DMS114 treated with DMSO at 0.1 percent for 48 hours (cell line): ENCODE measurements around the gene MYL1.

Experiments used
- DNase-seq: peaks from one replicate; lab custom pipeline; 2025; ENCODE audit not compliant: unreplicated experiment; lab: John Stamatoyannopoulos, UW

MYL1 gene

DNA sequence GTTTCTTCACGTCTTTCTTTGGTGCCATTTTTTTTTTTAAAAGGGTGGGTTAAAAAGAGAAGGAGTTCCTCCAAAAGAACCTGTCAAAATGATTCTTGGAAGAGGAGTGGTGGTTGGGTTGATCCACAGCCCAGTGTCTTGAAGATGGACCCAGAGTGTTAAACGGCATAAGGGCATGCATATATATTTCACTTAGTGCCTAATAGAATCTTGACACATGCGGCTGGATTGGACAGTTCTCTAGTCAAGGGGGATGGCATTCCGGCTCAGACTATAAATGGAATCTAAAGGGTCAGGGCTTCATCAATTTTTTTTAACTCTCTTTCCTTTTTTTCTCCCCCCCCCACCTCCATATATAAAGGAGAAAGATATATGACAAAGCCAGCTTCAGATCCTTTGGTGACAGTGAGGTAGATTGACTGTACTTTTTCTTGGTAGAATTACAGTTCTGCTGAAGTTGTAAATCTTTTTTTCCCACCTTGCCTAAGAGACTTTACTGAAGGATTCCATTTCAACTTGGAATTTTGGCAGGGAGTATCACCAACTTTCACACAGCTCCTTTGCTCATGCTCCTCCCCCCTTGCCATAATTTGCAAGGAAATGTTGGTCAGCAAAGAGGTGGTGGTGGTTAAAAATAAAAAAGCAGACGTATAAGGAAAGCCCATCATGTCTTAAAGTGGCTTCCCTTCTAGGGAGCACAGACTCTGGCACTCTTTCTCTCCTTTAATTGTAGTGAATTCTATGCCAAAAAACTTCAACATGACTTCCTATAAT is at the start of gene MYL1:
TSS of gene MYL1 (minus strand) at position 160 of the 774 bp plus-strand sequence. CDS start at position 28, 132 bp downstream.
- no peak for DNase-seq

DNA sequence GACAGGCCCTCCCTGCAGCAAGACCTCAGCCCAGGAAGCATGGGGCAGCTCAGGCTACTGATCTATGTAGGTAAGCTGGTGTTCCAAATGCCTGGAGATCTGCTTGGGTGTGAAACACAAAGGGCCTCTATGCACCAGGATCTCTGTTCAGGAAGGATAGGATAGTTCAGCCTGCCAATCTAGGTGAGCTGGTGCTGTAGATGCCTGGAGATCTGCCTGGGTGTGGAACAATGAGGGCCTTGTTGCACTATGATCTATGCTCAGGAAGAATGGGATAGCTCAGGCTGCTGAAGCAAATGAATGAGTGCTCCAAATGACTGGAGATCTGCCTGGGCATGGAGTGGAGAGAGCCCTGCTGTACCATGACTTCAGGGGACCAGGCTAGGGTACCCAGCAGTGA is 48.9 kb upstream of the MYL1 start:
- no peak for DNase-seq

DNA sequence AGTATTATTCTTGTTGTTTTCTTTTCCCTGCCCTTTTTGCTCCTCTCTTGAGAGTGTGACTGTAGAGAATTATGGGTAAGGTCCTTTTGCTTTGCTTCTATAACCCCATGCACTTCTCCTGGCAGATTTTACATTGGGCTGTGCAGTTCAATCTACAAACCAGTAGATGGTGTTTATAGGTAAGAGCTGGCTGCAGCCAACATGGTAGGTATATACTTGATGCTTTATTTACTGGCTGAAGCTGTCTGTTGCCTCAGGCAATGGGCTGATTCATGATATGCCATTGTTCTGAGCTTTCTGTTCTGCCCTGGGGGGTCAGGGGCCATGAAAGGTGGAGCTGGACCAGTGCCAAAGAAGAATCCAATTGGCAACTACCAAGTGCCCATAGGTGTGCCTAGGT is 48.3 kb upstream of the MYL1 start:
- no peak for DNase-seq

DNA sequence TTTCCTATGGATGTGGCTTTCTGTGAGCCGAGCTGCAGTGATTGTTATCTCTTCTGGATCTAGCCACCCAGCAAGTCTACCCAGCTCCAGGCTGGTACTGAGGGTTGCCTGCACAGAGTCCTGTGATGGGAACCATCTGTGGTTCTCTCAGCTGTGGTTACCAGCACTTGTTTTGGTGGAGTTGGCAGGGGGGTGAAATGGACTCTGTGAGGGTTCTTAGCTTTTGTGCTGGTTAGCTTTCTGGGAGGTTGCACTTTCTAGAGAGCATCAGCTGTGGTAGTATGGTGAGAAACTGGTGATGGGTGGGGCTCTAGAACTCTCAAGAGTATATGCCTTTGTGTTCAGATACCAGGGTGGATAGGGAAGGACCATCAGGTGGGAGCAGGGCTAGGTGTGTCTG is 45.4 kb upstream of the MYL1 start:
- no peak for DNase-seq

DNA sequence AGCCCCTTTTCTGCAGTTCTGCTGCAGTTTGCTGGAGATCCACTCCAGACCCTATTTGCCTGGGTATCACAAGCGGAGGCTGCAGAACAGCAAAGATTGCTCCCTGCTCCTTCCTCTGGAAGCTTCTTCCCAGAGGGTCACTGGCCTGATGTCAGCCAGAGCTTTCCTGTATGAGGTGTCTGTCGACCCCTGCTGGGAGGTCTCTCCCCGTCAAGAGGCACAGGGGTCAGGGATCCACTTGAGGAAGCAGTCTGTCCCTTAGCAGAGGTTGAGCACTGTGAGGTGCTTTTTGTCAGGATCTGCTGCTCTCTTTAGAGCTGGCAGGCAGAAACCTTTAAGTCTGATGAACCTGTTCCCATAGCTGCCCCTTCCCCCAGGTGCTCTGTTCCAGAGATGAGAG is 42.0 kb upstream of the MYL1 start:
- DNase-seq: no peak

DNA sequence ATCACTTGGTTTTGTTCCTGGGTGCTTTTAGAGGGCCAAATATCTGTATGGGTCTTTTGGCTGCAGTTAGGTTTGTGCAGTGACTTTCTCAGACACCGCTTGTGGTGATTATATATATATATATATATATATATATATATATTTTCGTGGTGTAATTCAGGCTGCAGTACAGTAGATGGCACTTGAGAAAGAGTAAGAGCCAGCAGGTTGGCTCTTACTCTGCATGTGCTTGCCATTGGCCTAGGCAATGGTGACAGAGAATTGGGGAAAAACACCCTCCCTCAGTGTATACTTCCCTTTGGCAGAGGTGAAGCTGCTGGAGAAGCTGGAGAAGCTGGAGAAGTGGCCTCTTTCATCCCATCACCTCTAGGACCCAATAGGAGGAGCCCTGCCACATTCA is 22.2 kb upstream of the MYL1 start:
- no peak for DNase-seq

DNA sequence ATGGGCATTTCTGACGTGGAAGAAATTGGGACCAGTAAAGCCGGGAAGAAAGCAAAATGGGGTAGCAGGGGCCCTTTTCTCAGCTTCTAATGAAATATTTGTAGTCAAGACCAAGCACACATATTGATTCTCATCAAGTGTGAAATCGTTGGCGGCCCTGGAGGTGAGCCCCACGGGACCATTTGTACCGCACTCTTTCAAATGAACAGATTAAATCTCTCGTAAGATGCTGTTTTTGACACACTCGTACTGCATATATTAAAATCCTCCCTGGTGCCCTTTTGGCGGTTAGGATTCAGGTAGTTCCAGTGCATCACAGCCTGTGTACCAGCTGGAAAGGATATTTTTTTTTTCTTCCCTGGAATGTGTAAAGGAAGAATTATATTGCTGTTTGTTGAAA is 9.9 kb upstream of the MYL1 start:
- no peak for DNase-seq

DNA sequence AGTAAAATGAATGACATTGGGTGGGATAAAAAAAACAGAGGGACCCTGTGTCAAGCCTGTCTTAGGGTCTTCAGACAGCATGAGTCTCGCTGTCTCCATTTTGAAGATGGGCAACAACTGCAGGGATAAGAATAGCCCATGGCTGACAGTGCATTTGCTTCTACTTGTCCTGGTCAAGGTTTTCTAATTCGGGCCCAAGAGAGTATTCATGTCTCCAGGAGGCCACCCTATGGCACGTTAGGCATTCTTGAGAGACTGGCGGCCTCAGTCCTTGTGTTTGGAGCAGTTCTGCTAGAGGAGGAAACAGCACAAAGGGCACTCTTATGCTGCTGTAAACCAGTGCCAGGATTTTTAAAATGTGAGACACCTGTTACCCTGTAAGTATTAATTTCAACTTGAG is 9.5 kb upstream of the MYL1 start:
- no peak for DNase-seq

DNA sequence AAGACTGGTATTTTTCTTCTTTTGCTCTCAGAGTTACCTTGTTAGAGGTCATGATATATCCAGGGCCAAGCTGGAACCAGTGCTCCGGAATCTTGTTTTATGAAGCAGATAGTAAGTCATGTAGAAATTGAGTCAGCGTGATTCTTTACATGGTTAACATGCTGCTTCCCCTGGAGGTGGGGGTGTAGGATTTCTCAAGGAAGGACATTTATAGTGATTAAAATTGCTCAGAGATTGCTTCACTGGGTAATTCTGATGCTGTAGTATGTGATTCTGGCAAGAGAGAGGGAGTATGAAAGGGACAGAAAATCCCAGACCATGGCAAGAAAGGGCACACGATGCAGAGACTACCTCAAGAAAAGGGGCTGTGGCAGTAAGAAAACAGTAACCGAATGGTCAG is 8.0 kb upstream of the MYL1 start:
- no peak for DNase-seq

DNA sequence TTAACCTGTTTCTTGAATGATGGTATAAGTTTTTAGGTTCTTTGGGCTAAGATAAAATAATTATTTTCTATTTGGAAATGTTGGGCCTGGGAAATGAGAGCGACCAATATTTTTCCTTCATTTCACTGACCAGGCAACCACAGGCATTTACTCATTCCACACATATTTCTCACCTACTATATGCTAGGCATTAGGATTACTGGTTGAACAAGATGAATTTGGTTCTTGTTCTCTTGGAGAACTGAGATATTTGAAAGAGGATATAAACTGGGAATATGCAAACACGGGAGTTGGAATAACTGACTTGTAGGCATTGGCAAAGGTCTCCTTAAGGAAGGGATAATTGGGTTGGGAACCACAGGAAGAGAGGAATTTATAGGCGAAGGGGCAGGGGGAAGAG is 3.9 kb upstream of the MYL1 start:
- DNase-seq: no peak

DNA sequence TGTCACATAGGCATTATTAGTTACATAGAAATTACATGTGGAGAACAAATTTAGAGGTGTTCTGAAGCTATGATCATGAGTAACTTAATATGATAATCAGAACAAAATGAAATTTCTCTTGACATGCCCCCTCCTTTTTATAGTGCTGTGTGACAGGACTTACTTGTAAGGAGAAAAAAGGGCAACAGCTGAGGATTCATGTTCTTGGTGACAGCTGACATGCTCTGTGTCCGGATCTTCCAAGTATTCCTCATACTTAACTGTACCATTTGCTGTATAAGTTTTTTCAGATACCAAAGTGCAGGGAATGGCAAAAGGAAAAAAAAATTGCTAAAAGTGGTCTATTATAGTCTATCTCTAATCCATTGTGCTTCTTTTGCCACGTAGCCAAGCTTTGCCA is 3.5 kb upstream of the MYL1 start:
- DNase-seq: no peak

DNA sequence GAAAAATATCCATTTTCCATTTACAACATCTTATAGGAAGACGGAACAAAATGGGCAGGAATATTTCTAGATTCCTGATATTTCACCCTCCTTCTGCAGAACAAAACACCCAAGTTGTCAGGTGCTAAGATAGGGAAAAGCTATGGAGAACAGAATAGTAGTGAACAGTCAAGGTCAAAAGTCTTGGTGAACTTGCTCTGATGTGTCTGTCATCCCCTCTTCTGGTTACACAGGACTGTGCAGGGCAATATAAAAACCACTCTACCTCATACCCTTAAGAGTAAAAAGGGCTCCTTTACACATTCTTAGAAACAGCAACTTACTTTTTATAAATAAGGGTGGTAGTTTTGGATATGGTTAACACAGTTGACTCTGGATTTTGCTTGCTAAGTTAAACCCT is 4.4 kb downstream of the MYL1 start:
- no peak for DNase-seq

DNA sequence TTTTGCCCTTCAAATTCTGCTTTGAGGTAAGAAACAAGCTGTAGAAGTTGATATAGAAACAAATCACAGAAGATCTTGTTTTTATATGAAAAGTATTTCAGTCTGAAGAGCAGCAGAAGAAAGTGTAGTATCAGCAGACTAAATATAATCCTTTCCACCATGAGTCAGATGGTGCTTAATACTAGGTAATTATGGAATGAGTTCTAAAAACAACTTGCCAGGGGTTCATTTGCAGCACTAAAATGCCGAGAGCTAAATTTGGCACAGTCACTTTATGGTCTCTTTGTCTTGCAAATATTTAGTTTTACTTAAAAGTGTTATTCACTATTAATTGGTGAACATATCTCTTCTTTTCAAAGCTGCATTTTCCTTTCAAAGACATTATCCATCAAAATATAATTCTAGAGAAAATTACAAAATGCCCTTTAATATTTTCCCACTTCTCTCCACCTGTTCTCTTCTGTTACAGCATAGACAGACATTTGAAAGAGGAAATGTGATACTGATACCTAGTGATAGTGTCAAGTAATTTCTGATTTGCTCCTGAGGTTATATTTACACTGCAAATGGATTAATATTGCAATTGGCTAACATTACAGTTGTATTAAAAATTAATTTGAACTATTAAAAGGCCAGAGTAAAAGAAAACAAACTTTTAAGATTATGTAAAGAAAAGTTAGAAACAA is 5.3 kb downstream of the MYL1 start:
- DNase-seq: no peak

DNA sequence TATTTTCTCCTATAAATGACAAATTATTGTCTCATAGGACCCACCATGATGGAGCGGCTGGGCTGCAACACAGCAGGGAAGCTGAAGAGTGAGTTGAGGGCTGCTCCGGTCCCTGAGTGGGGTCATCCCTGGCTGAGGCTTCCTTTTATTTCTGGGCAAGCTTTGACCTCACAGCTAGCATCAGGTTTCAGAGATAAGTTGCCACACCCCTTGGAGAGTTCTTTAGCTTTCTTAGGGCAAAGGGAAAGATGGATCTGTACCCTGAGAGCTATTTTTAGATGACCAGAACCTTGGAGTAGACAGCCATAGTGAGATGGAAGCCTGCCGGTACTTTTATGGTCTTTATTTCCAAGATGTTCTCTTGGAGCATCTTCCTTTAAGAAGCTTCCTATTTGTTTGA is 11.5 kb downstream of the MYL1 start:
- no peak for DNase-seq

DNA sequence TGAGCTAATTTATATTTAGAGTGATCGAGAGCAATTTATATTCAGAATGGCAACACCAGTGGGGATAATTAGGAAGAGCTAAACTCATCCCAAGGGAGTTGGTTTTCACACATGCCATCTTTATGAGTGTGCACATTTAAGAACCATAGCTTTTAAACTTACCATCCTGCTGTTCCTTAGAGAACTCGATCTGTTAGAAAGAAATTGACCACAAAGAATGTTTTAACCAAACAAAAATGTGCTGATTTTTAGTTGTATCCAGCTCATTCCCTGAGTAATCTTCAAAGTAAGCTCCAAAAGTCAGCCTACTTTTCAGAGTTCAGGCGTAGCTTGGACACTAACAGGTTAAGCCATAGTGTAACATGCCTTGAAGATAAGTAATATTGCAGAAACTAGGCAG is 12.6 kb downstream of the MYL1 start:
- no peak for DNase-seq

DNA sequence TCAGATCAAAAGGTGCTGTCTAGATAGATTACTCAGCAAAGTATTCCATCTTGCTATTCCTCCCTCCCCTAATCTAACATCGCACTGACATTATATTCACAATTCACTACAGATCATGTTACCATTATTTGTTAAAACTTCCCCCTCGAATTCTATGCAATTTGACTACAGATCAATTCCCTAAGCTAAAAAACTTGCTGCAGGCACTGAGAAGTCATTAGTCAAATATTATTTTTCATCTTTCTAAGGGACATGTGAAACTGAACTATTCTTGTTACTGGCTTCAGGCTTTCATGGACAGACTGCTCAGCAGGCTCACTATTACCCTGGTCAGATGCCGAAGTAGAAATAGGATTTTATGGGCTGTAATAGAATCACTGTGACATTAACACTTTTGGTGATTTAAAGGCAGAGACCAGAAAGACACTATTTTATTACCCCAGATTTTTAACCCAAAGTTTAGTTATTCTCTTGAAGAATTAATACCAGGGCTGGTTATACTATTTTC is 15.1 kb downstream of the MYL1 start:
- DNase-seq: no peak

DNA sequence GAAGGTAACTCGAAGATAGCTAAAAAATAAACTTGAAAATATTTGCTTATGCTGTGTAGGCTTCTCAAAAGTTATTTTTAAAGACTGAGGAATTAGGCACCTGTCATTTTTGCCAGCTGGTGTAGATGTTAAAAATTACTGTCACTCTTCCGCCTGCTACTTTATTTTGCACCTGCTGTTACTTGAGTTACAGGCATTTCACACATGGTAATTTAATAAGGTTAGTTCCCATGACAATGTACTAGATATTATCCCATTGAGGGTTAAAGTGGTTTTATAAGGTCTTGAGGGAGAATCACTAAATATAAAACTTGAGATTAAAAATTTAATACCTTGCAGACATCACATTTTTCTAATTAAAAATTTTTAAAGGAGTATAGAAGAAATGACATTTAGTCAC is 26.6 kb downstream of the MYL1 start:
- no peak for DNase-seq

DNA sequence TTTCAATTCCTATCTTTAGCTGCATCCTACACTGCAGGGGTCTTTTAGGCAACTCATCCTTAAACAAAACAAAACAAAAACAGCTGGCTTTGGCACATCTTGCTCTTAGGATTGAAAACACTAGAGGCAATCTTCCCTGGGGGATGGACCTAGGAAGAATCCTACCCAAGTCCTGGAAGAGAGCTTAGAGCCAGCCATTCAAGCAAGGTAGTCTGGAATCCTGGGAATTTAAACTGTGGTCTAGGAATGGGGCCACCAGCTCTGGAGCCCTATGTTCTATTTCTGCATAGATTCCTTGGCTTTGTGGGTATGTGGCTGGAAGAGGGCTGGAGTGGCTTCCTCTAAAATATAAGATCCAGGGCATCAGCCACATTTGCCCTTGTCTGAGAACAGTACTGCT is 27.7 kb downstream of the MYL1 start:
- DNase-seq: no peak

DNA sequence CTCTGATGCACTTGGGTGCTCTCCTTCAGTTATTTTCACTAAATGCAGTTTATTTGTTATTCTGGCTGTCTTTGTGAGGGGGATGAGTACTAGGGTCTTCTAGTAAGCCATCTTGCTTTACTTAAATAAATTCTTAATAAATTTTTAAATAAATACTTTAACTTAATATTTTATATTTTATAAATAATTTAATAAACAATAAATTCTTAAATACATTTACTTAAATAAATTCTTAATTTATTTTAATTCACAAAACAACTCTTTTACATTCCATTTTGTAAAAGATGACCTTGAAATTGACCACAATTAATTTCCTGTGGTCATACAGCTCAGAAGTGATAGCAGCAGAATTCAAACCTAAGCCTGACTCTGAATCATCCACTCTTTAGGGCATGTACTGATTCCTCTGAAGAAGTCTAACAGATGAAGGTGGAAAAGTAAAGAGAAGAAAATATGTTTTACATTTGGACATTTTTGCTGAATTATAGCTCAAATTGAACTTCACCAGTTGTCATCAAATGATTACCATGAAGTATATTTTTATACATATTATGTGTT is 28.8 kb downstream of the MYL1 start:
- no peak for DNase-seq

DNA sequence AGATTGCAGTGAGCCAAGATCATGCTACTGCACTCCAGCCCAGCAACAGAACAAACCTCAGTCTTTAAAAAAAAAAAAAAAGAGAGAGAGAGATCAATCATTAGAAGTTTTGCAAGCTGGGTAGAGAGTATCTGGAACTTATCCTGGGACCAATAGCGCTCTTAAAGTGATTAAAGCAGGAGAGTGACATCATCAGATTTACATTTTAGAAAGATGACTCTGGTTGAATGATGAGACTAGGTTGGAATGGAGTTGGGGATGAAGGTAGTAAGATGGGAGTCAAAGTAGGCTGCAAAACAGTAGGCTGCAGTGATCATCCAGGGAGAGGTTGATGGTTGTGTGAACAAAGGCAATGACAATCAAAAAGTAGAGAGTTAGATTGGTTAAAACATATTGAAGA is 37.8 kb downstream of the MYL1 start:
- no peak for DNase-seq

DNA sequence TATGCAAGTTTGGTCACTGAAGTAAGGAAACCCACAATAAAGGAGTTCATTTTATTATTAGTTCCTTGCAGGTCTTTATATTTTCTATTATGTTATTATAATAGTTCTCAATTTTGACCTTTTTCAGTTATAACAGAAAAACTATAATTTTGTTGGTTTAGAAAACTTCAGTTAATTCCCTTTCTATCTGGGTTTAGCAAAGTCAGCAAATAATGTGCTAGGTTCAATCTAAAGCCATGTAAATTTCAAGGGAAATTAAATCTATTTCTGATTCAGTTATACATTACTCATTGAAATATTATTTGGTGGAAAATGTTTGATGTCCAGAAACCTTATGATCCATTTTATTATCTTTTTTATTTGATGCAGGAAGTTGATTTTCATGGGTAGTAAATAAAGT is 43.7 kb downstream of the MYL1 start:
- DNase-seq: no peak

DNA sequence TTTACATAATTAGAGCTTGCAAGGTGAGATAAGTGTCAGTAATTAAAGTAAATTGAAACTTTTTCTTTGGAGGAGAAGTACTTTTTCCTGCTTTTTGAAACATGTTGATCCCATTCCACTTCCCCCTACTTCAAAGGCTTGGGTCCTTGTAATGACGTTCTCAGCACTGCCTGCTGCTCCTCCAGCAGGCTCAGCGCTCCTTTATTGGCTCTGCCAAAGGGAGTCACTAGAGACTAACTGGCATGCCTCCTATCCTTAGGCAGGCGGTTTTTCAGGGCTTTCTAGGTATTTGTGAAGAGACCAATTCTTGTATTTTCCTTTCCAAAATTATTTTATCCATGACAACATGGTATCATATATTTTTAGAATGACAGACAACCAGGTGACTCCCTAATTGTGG is 45.8 kb downstream of the MYL1 start:
- DNase-seq: no peak
